MCF 10A (cell line): ENCODE results near the gene PC. TPM values are rescaled to one million over a fixed set of nuclear protein-coding genes. Genes with fewer than 3 reads are reported as not detected.

ENCODE experiments used
- BruUV-seq: library from RNA; stranded (reverse); fragments of 400-500 nt; replicated peaks from 2 replicates; lab custom pipeline; 2021; lab: Mats Ljungman, UMichigan
- CTCF ChIA-PET: fragments of 300-600 bp; sonication (Branson Sonifier 250); formaldehyde crosslinking; extraction: SDS; loops from one replicate; lab custom pipeline; 2021; ENCODE audit warnings: antibody characterized with exemption, inconsistent platforms; lab: Yijun Ruan, JAX
- POLR2A ChIA-PET: fragments of 300-600, 350-650 bp; sonication (Branson Sonifier 250); formaldehyde crosslinking; extraction: SDS; loops from one replicate; lab custom pipeline; 2020; ENCODE audit warnings: antibody characterized with exemption, inconsistent platforms; lab: Yijun Ruan, JAX
- DNase-seq: peaks from one replicate; pipeline ENCODE4 v3.0.0-alpha.2; 2018; ENCODE audit not compliant: unreplicated experiment
- H3K27ac Mint-ChIP-seq: one replicate; pipeline ENCODE4 v1.8.0; 2022; ENCODE audit warnings: mild to moderate bottlenecking, low read depth, mixed read lengths; ENCODE audit not compliant: unreplicated experiment
- H3K27me3 Mint-ChIP-seq: one replicate; pipeline ENCODE4 v1.8.0; 2022; ENCODE audit warnings: mixed read lengths; ENCODE audit not compliant: insufficient read depth, unreplicated experiment
- H3K36me3 Mint-ChIP-seq: one replicate; pipeline ENCODE4 v1.8.0; 2022; ENCODE audit warnings: mild to moderate bottlenecking, moderate library complexity, mixed read lengths; ENCODE audit not compliant: insufficient read depth, unreplicated experiment
- H3K4me1 Mint-ChIP-seq: one replicate; pipeline ENCODE4 v1.8.0; 2022; ENCODE audit warnings: mixed read lengths; ENCODE audit not compliant: insufficient read depth, unreplicated experiment
- H3K4me3 Mint-ChIP-seq: one replicate; pipeline ENCODE4 v1.8.0; 2022; ENCODE audit warnings: mild to moderate bottlenecking, moderate library complexity, mixed read lengths; ENCODE audit not compliant: unreplicated experiment
- H3K9me3 Mint-ChIP-seq: one replicate; pipeline ENCODE4 v1.8.0; 2022; ENCODE audit warnings: mixed read lengths; ENCODE audit not compliant: unreplicated experiment
- intact Hi-C: fragments of 100-400 bp; cut with micrococcal nuclease; formaldehyde crosslinking; loops from 2 replicates; pipeline ENCODE4 v1.14.1; 2022
- total RNA-seq: library from RNA; stranded (reverse); gene quantifications from 2 replicates; pipeline ENCODE4 v1.2.3, GENCODE V29; 2022
- TF ChIP-seq, protein P1 (sequence below): fragments of 200-600 bp; IDR thresholded peaks from one replicate; pipeline ENCODE4 v1.8.0; 2022; ENCODE audit warnings: antibody characterized with exemption, mild to moderate bottlenecking; ENCODE audit not compliant: unreplicated experiment

The PC gene
- total RNA-seq, 1 experiment from 2014 or later = 37.7 TPM

DNA sequence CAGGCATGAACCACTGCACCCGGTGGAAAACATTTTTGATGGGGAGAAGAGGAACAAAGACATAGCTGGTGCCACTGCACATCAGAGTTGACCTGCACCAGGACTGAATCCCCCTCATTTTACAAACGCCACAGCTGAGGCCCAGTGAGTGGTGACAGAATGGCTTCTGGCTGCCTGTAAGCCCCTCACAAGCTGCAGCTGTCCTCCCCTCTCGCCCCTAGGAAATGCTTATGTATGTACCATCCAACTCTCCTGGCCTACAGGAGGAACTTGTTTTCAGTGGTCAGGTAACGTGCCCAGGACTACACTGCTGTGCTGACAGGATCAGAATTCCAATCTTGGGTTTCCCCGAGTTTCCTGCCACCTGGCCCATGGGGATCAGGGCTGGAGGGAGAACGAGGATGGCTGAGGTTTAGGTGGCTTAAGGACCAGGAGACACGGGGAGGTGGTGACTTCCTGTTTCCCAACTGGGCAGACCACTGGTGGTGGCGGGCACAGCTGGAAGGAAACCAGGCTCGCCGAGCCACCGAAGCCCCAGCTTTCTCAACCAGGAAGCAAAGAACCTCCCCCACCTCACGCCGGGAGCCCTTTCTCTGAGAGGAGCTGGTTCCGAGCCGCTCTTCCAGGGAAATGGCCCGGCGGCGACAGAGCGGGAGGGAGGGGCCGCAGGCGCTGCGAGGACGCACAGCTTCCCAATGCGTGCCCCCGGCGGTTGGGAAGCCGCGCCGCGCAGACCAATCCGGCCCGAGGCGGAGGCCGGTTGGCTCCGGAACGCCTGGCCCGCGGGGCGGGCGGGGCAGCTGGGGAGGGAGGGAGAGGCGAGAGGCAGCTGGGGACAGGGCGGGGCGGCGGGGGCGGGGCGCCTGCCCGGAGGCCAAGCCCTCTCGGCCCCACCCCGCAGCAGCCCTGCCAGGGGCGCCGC lies 102.3 kb downstream of the PC start:
- DNase-seq = peak; percentile 85
- no peak overlapping the region for H3K27ac Mint-ChIP-seq
- H3K4me1 Mint-ChIP-seq = peaks cover 6% of the 10 kb centered on the region
- intact Hi-C loops = loop anchor here (1.0 to 10.0 kb wide), 3 partner anchors 102 to 199 kb away; partner anchors contain the start of genes PC and RHOD
- CTCF ChIA-PET = interaction anchor here (1.0 to 1.8 kb wide), 2 partner anchors 21 to 120 kb away, joined by 4 to 8 read pairs; no protein-coding TSS in a partner anchor
- peaks cover 46% of the 10 kb centered on the region for H3K36me3 Mint-ChIP-seq
- peak overlapping the region; percentile 86 for H3K4me3 Mint-ChIP-seq
- TSS peak; percentile 76 for BruUV-seq
- no peaks in the 10 kb centered on the region for H3K9me3 Mint-ChIP-seq
- POLR2A ChIA-PET = interaction anchor here (0.6 to 5.5 kb wide), 16 partner anchors 10 to 219 kb away, joined by 3 to 74 read pairs (median 4); partner anchors contain the start of genes C11orf86, PC and RCE1
- TF ChIP-seq, protein P1, sequence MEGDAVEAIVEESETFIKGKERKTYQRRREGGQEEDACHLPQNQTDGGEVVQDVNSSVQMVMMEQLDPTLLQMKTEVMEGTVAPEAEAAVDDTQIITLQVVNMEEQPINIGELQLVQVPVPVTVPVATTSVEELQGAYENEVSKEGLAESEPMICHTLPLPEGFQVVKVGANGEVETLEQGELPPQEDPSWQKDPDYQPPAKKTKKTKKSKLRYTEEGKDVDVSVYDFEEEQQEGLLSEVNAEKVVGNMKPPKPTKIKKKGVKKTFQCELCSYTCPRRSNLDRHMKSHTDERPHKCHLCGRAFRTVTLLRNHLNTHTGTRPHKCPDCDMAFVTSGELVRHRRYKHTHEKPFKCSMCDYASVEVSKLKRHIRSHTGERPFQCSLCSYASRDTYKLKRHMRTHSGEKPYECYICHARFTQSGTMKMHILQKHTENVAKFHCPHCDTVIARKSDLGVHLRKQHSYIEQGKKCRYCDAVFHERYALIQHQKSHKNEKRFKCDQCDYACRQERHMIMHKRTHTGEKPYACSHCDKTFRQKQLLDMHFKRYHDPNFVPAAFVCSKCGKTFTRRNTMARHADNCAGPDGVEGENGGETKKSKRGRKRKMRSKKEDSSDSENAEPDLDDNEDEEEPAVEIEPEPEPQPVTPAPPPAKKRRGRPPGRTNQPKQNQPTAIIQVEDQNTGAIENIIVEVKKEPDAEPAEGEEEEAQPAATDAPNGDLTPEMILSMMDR = no peak
- H3K27me3 Mint-ChIP-seq = no peaks in the 10 kb centered on the region

DNA sequence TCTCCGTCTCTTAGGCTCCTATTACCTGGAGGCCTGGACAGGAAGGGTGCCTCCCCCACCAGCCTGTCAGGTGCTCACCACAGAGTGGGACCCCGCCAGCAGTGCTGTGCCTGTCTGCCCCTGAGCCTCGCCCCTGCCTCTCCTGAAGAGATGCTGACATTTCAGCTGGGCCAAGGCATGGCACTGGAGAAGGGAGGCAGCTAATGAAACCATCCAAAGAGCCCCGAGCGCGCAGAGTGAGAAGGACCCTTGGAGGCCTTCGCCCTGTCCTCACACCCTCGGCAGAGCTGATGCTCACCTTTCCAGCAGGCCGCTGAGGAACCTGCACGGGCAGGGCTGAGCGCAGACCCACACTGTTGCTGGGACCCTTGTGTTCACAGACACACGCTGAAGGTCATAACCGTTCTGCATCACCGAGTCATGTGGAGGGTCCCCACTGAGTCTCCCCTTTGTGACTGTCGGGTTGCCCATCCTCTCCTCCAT lies 103.4 kb downstream of the PC start:
- Mint-ChIP-seq H3K27ac (no peak overlapping the region), H3K4me1 (peaks cover 6% of the 10 kb centered on the region), H3K27me3 (no peaks in the 10 kb centered on the region), H3K9me3 (no peaks in the 10 kb centered on the region), H3K36me3 (peaks cover 48% of the 10 kb centered on the region), H3K4me3 (peak overlapping the region; percentile 86)
- POLR2A ChIA-PET = interaction anchor here (0.6 to 5.5 kb wide), 9 partner anchors 11 to 273 kb away, joined by 3 to 74 read pairs (median 6); partner anchors contain the start of genes C11orf86, PC and RCE1
- CTCF ChIA-PET = interaction anchor here (0.8 to 1.8 kb wide), 3 partner anchors 22 to 527 kb away, joined by 3 to 8 read pairs (median 4); no protein-coding TSS in a partner anchor
- TF ChIP-seq, protein P1 = no peak
- DNase-seq = no peak
- intact Hi-C loops = loop anchor here (5.0 to 10.0 kb wide), 2 partner anchors 118 to 200 kb away; partner anchors contain the start of gene RHOD
- BruUV-seq = no TSS peak

DNA sequence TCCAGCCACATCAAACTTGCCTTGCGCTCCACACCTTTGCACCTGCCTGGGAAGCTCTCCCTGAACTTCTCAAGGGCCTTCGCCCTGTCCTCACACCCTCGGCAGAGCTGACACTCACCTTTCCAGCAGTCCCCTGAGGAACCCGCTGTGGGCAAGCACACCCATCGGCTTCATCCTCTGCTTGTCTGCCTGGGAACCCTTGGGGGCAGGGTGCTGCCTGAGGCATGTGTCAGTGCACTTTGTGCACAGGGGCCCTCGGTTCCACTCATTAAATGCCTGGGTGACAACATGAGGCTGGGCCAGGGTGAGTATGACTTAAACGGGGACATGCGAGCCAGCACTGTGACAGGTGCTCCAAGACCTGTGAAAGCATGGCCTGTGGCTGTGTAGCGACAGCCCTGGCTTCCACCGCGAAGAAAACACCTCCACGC lies 103.9 kb downstream of the PC start:
- TF ChIP-seq, protein P1 = no peak
- no peak for DNase-seq
- POLR2A ChIA-PET = interaction anchor here (0.6 to 5.5 kb wide), 4 partner anchors 11 to 274 kb away, joined by 5 to 74 read pairs (median 16); partner anchors contain the start of genes PC and RCE1
- no peak overlapping the region for H3K4me3 Mint-ChIP-seq
- intact Hi-C loops = loop anchor here (10.0 kb wide), 1 partner anchor 201 kb away; the partner anchor contains the start of gene RHOD
- BruUV-seq = no TSS peak
- peaks cover 6% of the 10 kb centered on the region for H3K4me1 Mint-ChIP-seq
- CTCF ChIA-PET = interaction anchor here (0.8 to 1.2 kb wide), 2 partner anchors 10 to 528 kb away, joined by 3 read pairs; no protein-coding TSS in a partner anchor
- H3K27me3 Mint-ChIP-seq = no peaks in the 10 kb centered on the region
- no peak overlapping the region for H3K27ac Mint-ChIP-seq
- no peaks in the 10 kb centered on the region for H3K9me3 Mint-ChIP-seq
- H3K36me3 Mint-ChIP-seq = peaks cover 45% of the 10 kb centered on the region
